GM12892 (cell line): Measurements from ENCODE around the gene PTER.

Experiments
- POLR2A ChIP-seq: IDR thresholded peaks from 2 replicates; pipeline ENCODE4 v1.6.1; 2011; ENCODE audit warnings: low read depth, low read length, control low read depth
- TAF1 ChIP-seq: IDR thresholded peaks from 2 replicates; pipeline ENCODE4 v1.6.1; 2011; ENCODE audit warnings: low read depth, mild to moderate bottlenecking, control low read depth, low read length, borderline replicate concordance

GRCh38 chr10:16477757-16478156, 40.9 kb downstream of the PTER start:
- no peak for TF ChIP-seq TAF1
- TF ChIP-seq POLR2A: no peak
